Transverse colon (tissue), 4 donors: ENCODE data around the gene SMCP.

Experiments used
- CTCF ChIP-seq, 5 experiments: fragments of 200-600 bp in 3 of 5; fragments of 450-650 bp in 2 of 5; sonication (generic) in 3 of 5; IDR thresholded peaks; 1 replicate in 2 of 5; 2 replicates in 3 of 5; pipeline ENCODE4 v1.5.1; 2016 to 2017; ENCODE audit warnings: antibody characterized with exemption in 5 of 5, inconsistent platforms in 3 of 5, mild to moderate bottlenecking in 2 of 5, moderate library complexity in 1 of 5
- EP300 ChIP-seq: sonication (generic); formaldehyde crosslinking; IDR thresholded peaks from one replicate; pipeline ENCODE4 v1.6.1; 2017; ENCODE audit warnings: antibody characterized with exemption, low read depth
- POLR2A ChIP-seq: fragments of 450-650 bp; IDR thresholded peaks from one replicate; pipeline ENCODE4 v1.6.1; 2016; ENCODE audit warnings: antibody characterized with exemption, mild to moderate bottlenecking, moderate library complexity
- POLR2AphosphoS5 ChIP-seq, 3 donors: sonication (generic); formaldehyde crosslinking; IDR thresholded peaks; one replicate each; pipeline ENCODE4 v1.6.1; 2016; ENCODE audit warnings: antibody characterized with exemption in 3 of 3

GRCh38 chr1:152855661-152856060 is 22.5 kb upstream of the SMCP start:
- TF ChIP-seq CTCF (IDR thresholded peaks at IDR 0.05) (no peak), POLR2A (no peak), POLR2AphosphoS5 (IDR thresholded peaks at IDR 0.05) (no peak), EP300 (no peak)
